NCI-H2029 (cell line): ENCODE data around the gene PRR29.

Source experiments
- DNase-seq: peaks from one replicate; lab custom pipeline; 2025; lab: John Stamatoyannopoulos, UW

Gene PRR29

GRCh38 chr17:64042700-64043485 is 44.7 kb downstream of the PRR29 start:
- DNase-seq: no peak

- DNase-seq: no peak
Observed at GRCh38 chr17:64045176-64045575, 47.0 kb downstream of the PRR29 start.

- DNase-seq: no peak
Observed at GRCh38 chr17:64048805-64049204, 50.7 kb downstream of the PRR29 start.

GRCh38 chr17:64051153-64051552 is 53.0 kb downstream of the PRR29 start:
- no peak for DNase-seq

- DNase-seq: no peak
Observed at GRCh38 chr17:64053101-64053500, 55.0 kb downstream of the PRR29 start.
